GM19467 (cell line): Measurements from ENCODE around the gene RORC.
"Not testable (repeated sequence)": the region's sequence is repeated elsewhere in the genome, so short reads cannot be mapped to it uniquely, and the experiment has no call there.

Experiments used
- ATAC-seq: cut with Tn5 transposase; IDR thresholded peaks from one replicate; pipeline ENCODE4 v1.9.1; 2021; ENCODE audit warnings: mild to moderate bottlenecking, moderate library complexity; ENCODE audit not compliant: unreplicated experiment

The RORC gene

DNA sequence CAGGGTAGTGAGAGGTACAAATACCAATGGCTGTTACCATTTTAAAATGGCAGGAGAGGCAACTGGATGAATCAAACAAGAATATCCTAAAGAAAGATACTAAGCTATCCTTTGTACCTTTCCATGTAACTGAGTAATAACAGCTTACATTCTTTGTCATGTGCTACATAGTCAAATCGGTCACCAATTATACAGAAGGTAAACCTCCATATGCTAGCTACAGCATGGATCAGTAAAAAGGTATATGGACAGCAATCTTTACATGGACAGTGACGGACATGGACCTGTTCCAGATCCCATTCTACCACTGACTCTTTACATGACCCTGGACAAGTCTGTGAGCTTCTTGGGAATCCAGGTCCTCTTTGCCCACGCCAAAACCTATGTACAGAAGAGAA, 54.9 kb downstream of the RORC start:
- no peak for ATAC-seq

DNA sequence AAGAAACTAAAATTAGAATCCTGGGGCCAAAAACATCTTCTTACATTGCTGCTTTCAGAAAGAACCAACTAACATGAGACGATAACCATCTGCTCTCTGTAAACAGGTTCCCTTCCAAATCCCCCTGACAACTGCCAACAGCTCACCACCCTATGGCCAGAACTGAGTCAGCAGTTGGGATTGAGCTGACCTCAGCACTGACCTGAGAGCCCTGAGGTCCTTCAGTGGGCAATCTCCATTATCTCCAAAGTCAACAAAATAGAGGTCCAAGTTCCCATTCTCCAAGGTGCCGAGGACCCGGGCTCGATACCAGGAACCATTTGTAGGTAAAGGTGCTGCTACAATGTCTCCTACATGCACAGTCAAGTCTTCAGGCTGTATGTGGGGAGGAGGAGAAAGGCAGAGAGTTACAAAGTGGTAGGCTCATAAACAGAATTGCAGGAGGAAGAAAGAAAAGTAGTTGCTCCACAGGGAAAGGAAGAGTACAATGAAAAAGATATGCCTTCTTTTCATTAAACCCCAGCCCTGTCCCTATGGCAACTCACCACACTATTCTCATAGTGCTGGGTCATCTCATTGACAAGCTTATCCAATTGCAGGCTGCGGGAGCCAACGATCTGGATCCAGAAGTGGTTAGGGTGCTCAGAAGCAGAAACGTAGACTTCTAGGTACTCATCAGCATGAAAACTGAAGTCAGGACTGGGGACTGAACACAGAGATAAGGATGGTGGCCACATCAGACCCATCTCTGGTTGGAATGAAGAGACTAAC, 55.5 kb downstream of the RORC start:
- no peak for ATAC-seq

DNA sequence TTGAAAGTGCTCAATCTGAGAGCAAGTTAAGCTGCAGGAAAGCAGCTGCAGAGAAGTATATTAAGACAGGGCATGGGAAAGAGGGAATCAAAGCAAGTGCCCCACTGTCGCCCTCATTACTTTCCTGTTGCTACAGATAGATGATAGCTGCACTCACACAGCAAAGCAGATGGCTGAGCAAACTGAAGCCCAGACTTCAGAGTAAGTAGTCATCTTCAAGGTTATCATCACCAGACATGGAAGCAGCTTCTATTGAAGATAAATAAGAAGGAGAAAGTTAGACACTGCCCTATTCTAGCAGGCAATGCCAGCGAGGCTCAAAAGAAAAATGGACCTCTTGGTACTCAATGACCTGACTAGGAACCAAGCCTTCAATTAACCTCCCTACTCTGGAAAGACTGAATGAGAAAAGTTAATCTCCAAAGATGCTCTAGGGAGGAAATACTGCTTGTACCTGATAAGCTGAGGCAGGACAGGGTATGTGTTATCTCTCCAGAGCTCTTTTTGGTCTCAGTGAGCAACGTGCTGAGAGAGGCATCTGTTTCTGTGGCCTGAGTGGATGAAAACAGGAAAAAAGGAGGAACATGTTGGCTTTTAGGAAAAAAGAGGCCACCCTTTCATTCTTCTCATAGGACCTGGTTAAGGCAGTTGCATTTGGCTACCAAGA, 57.2 kb downstream of the RORC start:
- ATAC-seq, result no peak

DNA sequence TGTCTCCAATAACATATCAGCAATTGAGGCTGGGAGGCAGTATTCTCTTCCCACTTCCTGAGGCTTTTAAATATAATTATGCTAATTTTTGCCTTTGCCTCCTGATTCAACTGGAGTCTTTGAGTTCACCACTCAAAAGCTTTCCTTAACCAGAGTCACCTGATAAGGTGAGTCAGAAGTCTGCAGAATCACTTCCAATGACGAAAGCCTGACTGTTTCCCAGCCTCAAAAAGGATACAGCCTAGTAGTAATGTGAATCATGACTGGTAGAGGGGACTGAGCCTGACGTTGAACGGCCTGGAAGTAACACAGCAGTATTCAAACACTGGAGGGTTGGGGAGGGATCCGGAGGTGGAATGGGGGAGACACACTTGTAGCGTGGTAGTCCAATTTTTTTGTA, 57.9 kb downstream of the RORC start:
- ATAC-seq, result no peak

DNA sequence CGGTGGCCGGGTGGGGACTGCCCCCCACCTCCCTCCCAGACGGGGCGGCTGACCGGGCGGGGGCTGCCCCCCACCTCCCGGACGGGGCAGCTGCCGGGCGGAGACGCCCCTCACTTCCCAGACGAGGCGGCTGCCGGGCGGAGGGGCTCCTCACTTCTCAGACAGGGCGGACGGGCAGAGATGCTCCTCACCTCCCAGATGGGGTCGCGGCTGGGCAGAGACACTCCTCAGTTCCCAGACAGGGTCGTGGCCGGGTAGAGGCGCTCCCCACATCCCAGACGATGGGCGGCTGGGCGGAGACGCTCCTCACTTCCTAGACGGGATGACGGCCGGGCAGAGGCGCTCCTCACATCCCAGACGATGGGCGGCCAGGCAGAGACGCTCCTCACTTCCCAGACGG, 62.3 kb downstream of the RORC start:
- not testable (repeated sequence) for ATAC-seq

DNA sequence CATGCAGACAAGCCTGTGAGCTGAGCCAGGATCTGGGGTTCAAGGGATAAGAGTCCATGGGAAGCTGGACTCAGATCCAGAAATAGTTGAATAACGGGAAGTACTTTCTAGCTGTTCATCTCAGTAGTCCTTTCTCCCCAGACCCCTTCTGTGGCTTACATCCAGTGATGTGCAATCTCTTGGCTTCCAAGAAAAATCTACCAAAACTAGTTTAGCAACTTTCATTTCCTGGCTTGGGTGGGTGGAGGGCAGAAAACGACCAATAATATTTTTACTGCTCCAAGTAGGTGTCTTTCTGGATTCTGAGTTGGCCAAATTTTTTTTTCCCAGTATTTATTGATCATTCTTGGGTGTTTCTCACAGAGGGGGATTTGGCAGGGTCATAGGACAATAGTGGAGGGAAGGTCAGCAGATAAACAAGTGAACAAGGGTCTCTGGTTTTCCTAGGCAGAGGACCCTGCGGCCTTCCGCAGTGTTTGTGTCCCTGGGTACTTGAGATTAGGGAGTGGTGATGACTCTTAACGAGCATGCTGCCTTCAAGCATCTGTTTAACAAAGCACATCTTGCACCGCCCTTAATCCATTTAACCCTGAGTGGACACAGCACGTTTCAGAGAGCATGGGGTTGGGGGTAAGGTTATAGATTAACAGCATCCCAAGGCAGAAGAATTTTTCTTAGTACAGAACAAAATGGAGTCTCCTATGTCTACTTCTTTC, 63.1 kb downstream of the RORC start:
- not testable (repeated sequence) for ATAC-seq

DNA sequence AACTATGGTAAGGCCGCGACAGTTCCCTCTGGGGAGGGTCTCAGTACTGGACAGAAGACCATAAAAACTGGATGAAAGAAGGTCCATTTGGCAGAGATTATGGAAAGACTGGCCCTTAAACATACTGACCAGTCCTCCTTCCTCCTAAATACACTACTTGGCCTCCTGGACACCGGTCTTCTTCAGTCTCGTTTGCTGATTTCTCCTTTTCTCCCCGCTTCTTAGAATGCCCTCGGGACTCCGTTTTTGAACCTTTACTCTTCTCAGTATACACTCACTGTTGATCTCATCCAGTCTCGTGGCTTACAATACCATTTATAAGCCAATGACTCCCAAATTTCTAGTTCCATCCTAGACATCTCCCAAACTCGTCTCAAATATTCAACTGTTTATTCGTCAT, 67.6 kb downstream of the RORC start:
- no peak for ATAC-seq

DNA sequence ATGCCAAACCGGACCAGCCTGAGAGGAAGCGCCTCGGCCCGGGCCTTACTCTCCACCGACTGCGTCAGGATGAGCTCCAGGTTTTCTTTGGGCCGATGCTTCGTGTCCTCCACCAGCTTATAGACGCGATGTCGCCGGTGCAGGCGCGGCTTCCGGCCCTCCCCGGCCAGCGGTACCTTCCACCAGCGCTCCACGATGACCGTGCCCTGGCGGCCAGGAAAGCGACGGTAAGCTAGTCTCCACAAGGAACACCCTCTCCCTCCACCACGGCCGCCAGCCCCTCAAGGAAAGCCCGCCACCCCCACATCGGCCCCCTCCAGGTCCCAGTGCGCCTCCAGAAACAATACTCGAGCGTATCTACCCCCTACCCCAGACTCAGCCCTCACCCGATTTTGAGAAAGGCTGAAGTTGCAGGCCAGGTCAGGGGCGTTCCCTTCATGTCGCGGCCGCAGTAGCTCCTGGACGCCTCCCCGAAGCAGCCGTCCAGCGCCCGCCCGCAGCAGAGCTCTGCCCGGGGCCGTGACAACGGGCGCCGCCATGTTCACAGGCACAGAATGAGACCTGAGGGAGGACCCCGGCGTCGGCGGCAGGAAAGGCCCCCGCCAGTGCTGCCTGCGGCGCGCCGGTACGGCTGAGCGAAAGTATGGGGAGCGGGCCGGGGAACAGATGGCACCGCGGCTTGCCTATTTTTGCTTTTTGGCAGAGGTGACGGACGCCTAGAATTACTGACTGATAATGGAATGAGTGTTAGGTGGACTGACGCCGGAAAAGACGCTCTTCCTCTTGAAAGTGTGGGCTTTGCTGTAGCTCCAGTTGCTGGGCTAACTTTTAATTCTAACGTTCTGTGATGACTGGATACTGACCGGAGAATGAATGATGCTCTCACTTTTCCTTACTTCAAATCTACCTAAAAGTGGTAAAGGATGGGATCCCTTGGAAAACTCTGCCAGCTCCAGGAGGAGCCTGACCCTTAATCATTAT, 68.4 kb downstream of the RORC start, which contains the start of gene MRPL9:
Gene MRPL9 (minus strand): TSS at position 556 of the 981 bp plus-strand sequence. CDS start 17 bp downstream, at position 539.
- ATAC-seq, result peak; percentile 93

DNA sequence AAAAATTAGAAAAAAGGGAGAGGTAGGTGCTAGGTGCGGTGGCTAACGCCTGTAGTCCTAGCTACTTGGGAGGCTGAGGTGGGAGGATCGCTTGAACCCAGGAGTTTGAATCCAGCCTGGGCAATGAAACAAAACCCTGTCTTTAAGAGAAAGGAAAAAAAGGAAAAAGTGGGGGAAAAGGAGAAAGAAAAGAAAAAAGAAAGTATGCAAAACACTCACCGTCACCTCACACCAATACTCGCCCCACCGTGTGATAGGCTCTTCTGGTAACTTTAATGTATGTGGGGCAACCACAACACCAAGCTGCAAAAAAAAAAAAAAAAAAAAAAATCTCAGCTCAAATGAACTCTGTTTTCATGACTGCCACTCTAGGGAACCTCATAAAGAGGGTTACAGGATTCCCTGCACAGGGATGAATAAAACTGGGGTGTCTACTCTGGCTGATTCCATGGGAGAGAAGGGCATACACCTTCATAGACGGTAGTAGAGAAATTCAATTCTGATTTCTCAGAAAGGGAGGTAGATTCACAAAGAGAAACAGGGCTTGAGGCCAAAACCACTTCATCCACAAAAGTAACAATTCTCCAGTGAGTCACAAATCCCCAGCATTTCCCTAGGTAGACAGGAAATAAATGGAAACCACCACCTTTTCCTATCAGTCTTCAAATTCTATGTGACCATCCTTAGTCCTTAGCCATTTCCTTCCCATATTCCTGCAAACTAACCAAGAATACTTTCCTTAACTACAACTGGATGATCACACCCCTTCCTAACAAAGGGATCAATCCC, 70.8 kb downstream of the RORC start:
- ATAC-seq, result no peak

DNA sequence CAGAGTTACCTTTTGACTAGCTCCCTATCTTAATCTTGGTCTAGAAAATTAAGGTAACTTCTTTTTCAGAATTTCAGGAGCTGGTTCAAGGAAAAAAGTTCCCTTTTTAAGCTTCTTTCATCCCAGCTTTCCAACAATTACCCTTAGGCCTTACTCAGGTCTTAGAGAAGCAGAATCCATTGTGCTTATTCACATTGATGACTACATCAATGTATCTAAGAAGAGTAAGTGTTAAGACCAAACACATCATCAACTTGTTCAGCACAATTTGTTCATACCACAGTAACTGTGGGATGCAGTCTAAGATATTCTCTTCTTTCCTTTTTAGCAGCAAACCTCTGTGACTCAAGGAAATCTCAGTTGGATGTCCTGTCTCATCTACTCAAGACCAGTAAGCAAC, 72.4 kb downstream of the RORC start:
- ATAC-seq, result no peak

DNA sequence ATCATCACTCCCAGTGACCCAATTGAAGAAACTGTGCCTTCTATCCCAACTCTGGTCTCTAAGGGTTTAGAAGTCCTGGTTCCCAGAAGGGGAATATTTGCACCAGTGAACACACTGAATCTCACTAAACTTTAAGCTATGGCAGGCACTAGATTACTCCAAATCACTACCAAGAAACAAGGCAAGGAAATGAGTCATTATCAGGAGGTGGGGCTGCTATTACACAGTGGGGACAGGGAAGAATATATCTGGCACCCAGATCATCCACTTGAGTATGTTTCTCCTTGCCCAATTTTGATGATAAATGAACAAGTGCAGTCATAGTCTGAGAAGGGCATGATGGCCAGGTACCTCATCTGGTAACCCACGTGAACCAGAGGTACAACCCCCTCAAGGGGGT, 75.3 kb downstream of the RORC start:
- ATAC-seq, result no peak
